DMS 273 (cell line): ENCODE data around the gene KATNBL1.
A peak's percentile ranks its signal among the peaks of the same experiment; 100 is the strongest.

Experiments used
- DNase-seq: peaks from one replicate; lab custom pipeline; 2025; ENCODE audit not compliant: unreplicated experiment; lab: John Stamatoyannopoulos, UW

Gene KATNBL1

GRCh38 chr15:34209421-34210282 is at the start of gene KATNBL1:
KATNBL1 (minus strand) TSS chr15:34210096; CDS start chr15:34163676, 46,420 bp downstream.
- peak; percentile 97 for DNase-seq

- no peak for DNase-seq
These were observed 49.7 kb upstream of the KATNBL1 start for GRCh38 chr15:34259566-34259965.

- DNase-seq: peak; percentile 52
These were observed 48.3 kb upstream of the KATNBL1 start for GRCh38 chr15:34258151-34258550.

GRCh38 chr15:34252545-34252944 is 42.6 kb upstream of the KATNBL1 start:
- DNase-seq: no peak

- no peak for DNase-seq
These were observed 38.3 kb upstream of the KATNBL1 start for GRCh38 chr15:34248190-34248589.

GRCh38 chr15:34246276-34246976 is 36.5 kb upstream of the KATNBL1 start:
- DNase-seq: no peak

- DNase-seq: no peak
These were observed 33.3 kb upstream of the KATNBL1 start for GRCh38 chr15:34243226-34243625.

GRCh38 chr15:34242331-34242710 is 32.4 kb upstream of the KATNBL1 start:
- no peak for DNase-seq

- DNase-seq: peak; percentile 32
These were observed 31.8 kb upstream of the KATNBL1 start for GRCh38 chr15:34241376-34242330.

GRCh38 chr15:34240537-34240936 is 30.6 kb upstream of the KATNBL1 start:
- DNase-seq: no peak

GRCh38 chr15:34239151-34239808 is 29.4 kb upstream of the KATNBL1 start:
- no peak for DNase-seq

GRCh38 chr15:34233614-34234013 is 23.7 kb upstream of the KATNBL1 start:
- no peak for DNase-seq

GRCh38 chr15:34223904-34224596 is 14.2 kb upstream of the KATNBL1 start:
- peak; percentile 41 for DNase-seq

GRCh38 chr15:34217587-34218225 is 7.8 kb upstream of the KATNBL1 start:
- DNase-seq: no peak

- DNase-seq: no peak
These were observed 6.8 kb upstream of the KATNBL1 start for GRCh38 chr15:34216527-34217270.

GRCh38 chr15:34214135-34214534 is 4.2 kb upstream of the KATNBL1 start:
- DNase-seq: no peak

GRCh38 chr15:34213690-34214089 is 3.8 kb upstream of the KATNBL1 start:
- peak; percentile 5 for DNase-seq

- DNase-seq: no peak
These were observed 3.9 kb downstream of the KATNBL1 start for GRCh38 chr15:34206011-34206410.

- no peak for DNase-seq
These were observed 6.0 kb downstream of the KATNBL1 start for GRCh38 chr15:34203936-34204335.
